Kidney epithelial cell (primary cell): ENCODE measurements around the gene C10orf67. TPM values are rescaled to one million over a fixed set of nuclear protein-coding genes. Genes with fewer than 3 reads are reported as not detected.

ENCODE experiments used
- DNase-seq: peaks from one replicate; pipeline ENCODE4 v3.0.0-alpha.2; 2010; ENCODE audit warnings: low read depth
- H3K27me3 ChIP-seq: 2 replicates; pipeline ENCODE4 v1.6.0; 2011; ENCODE audit warnings: low read length; ENCODE audit not compliant: control insufficient read depth, insufficient read depth
- H3K36me3 ChIP-seq: 2 replicates; pipeline ENCODE4 v1.5.1; 2011; ENCODE audit warnings: low read length; ENCODE audit not compliant: control insufficient read depth, insufficient read depth
- H3K4me3 ChIP-seq: 2 replicates; pipeline ENCODE4 v1.5.1; 2011; ENCODE audit warnings: low read depth, mild to moderate bottlenecking, control low read depth, low read length
- total RNA-seq: library from RNA; depleted of rRNA; stranded (reverse); fragments of >200 nt; gene quantifications from 2 replicates; pipeline ENCODE4 v1.2.3, GENCODE V29; 2015
- TF ChIP-seq, protein P1 (sequence below): IDR thresholded peaks from 2 replicates; pipeline ENCODE4 v1.5.1; 2011; ENCODE audit warnings: mild to moderate bottlenecking, moderate library complexity, low read length, control low read depth, inconsistent platforms; ENCODE audit not compliant: insufficient read depth, poor library complexity, severe bottlenecking

Gene C10orf67
- total RNA-seq, 1 donor from 2014 or later, result not detected

- TF ChIP-seq, protein P1, sequence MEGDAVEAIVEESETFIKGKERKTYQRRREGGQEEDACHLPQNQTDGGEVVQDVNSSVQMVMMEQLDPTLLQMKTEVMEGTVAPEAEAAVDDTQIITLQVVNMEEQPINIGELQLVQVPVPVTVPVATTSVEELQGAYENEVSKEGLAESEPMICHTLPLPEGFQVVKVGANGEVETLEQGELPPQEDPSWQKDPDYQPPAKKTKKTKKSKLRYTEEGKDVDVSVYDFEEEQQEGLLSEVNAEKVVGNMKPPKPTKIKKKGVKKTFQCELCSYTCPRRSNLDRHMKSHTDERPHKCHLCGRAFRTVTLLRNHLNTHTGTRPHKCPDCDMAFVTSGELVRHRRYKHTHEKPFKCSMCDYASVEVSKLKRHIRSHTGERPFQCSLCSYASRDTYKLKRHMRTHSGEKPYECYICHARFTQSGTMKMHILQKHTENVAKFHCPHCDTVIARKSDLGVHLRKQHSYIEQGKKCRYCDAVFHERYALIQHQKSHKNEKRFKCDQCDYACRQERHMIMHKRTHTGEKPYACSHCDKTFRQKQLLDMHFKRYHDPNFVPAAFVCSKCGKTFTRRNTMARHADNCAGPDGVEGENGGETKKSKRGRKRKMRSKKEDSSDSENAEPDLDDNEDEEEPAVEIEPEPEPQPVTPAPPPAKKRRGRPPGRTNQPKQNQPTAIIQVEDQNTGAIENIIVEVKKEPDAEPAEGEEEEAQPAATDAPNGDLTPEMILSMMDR, result no peak
- Histone ChIP-seq H3K27me3 (no peaks in the 10 kb centered on the region), H3K36me3 (no peaks in the 10 kb centered on the region), H3K4me3 (no peak overlapping the region)
- DNase-seq, result peak; percentile 55
Measured at GRCh38 chr10:23338155-23338828, 6.3 kb downstream of the C10orf67 start.

- TF ChIP-seq, protein P1, result no peak
- no peaks in the 10 kb centered on the region for H3K27me3 ChIP-seq
- H3K4me3 ChIP-seq, result no peak overlapping the region
- DNase-seq, result no peak
- H3K36me3 ChIP-seq, result no peaks in the 10 kb centered on the region
Measured at GRCh38 chr10:23337616-23338015, 7.0 kb downstream of the C10orf67 start.

GRCh38 chr10:23331567-23332301, 12.9 kb downstream of the C10orf67 start:
- no peak for DNase-seq
- TF ChIP-seq, protein P1, result no peak
- no peak overlapping the region for H3K4me3 ChIP-seq
- no peaks in the 10 kb centered on the region for H3K36me3 ChIP-seq
- no peaks in the 10 kb centered on the region for H3K27me3 ChIP-seq

GRCh38 chr10:23330948-23331347, 13.6 kb downstream of the C10orf67 start:
- DNase-seq, result no peak
- no peaks in the 10 kb centered on the region for H3K27me3 ChIP-seq
- TF ChIP-seq, protein P1, result no peak
- H3K4me3 ChIP-seq, result no peak overlapping the region
- no peaks in the 10 kb centered on the region for H3K36me3 ChIP-seq

GRCh38 chr10:23326544-23327307, 17.9 kb downstream of the C10orf67 start:
- H3K4me3 ChIP-seq, result no peak overlapping the region
- no peaks in the 10 kb centered on the region for H3K36me3 ChIP-seq
- H3K27me3 ChIP-seq, result no peaks in the 10 kb centered on the region
- TF ChIP-seq, protein P1, result no peak
- no peak for DNase-seq
